Lower leg skin (tissue), 3 donors: ENCODE data around the gene ABHD12.

Experiments used
- POLR2A ChIP-seq, 2 donors: fragments of 450-650 bp; IDR thresholded peaks; one replicate each; pipeline ENCODE4 v1.6.1; 2016 to 2017; ENCODE audit warnings: antibody characterized with exemption in 2 of 2, mild to moderate bottlenecking in 1 of 2, moderate library complexity in 1 of 2
- TF ChIP-seq, protein P1 (sequence below), 3 donors: fragments of 450-650 bp; IDR thresholded peaks; one replicate each; pipeline ENCODE4 v1.5.1; 2016; ENCODE audit warnings: antibody characterized with exemption in 3 of 3, mild to moderate bottlenecking in 3 of 3, moderate library complexity in 2 of 3

DNA sequence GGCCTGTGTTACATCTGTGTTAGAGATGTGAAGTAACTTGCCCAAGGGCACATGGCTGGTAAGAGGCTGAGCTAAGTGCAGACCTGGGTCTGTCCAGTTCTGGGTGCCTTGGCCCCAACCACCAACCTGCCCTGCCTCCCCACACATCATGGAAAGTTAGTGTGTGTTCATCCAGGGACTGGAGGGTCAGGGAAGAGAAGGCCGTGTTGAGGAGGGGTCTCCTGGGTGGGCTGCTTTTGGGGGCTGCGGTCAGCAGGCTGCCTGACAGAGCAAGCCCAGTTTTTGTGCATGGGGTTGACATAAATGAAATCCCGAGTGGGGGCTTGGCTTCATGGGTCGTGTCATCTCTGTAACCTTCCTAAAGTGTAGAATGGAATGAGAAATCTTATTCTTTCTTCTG, 131.8 kb downstream of the ABHD12 start:
- TF ChIP-seq, protein P1, sequence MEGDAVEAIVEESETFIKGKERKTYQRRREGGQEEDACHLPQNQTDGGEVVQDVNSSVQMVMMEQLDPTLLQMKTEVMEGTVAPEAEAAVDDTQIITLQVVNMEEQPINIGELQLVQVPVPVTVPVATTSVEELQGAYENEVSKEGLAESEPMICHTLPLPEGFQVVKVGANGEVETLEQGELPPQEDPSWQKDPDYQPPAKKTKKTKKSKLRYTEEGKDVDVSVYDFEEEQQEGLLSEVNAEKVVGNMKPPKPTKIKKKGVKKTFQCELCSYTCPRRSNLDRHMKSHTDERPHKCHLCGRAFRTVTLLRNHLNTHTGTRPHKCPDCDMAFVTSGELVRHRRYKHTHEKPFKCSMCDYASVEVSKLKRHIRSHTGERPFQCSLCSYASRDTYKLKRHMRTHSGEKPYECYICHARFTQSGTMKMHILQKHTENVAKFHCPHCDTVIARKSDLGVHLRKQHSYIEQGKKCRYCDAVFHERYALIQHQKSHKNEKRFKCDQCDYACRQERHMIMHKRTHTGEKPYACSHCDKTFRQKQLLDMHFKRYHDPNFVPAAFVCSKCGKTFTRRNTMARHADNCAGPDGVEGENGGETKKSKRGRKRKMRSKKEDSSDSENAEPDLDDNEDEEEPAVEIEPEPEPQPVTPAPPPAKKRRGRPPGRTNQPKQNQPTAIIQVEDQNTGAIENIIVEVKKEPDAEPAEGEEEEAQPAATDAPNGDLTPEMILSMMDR (IDR thresholded peaks at IDR 0.05), result no peak
- no peak for TF ChIP-seq POLR2A (IDR thresholded peaks at IDR 0.05)
